Kidney epithelial cell (primary cell): ENCODE results near the gene VMP1. TPM values are rescaled to one million over a fixed set of nuclear protein-coding genes. Genes with fewer than 3 reads are reported as not detected.
"Not testable (repeated sequence)": the region's sequence is repeated elsewhere in the genome, so short reads cannot be mapped to it uniquely, and the experiment has no call there.

Experiments used
- DNase-seq: peaks from one replicate; pipeline ENCODE4 v3.0.0-alpha.2; 2010; ENCODE audit warnings: low read depth
- H3K27me3 ChIP-seq: 2 replicates; pipeline ENCODE4 v1.6.0; 2011; ENCODE audit warnings: low read length; ENCODE audit not compliant: control insufficient read depth, insufficient read depth
- H3K36me3 ChIP-seq: 2 replicates; pipeline ENCODE4 v1.5.1; 2011; ENCODE audit warnings: low read length; ENCODE audit not compliant: control insufficient read depth, insufficient read depth
- H3K4me3 ChIP-seq: 2 replicates; pipeline ENCODE4 v1.5.1; 2011; ENCODE audit warnings: low read depth, mild to moderate bottlenecking, control low read depth, low read length
- CTCF ChIP-seq: IDR thresholded peaks from 2 replicates; pipeline ENCODE4 v1.5.1; 2011; ENCODE audit warnings: mild to moderate bottlenecking, moderate library complexity, low read length, control low read depth, inconsistent platforms; ENCODE audit not compliant: insufficient read depth, poor library complexity, severe bottlenecking
- total RNA-seq: library from RNA; depleted of rRNA; stranded (reverse); fragments of >200 nt; gene quantifications from 2 replicates; pipeline ENCODE4 v1.2.3, GENCODE V29; 2015

Gene VMP1
- total RNA-seq, 1 donor from 2014 or later: 224 TPM

- Histone ChIP-seq H3K4me3 (no peak overlapping the region), H3K36me3 (no peaks in the 10 kb centered on the region), H3K27me3 (no peaks in the 10 kb centered on the region)
- TF ChIP-seq CTCF: no peak
- no peak for DNase-seq
Observed at GRCh38 chr17:59776577-59776976, 69.1 kb downstream of the VMP1 start.

GRCh38 chr17:59777033-59777432 is 69.6 kb downstream of the VMP1 start:
- Histone ChIP-seq H3K4me3 (no peak overlapping the region), H3K36me3 (no peaks in the 10 kb centered on the region), H3K27me3 (no peaks in the 10 kb centered on the region)
- DNase-seq: no peak
- no peak for TF ChIP-seq CTCF

- TF ChIP-seq CTCF: no peak
- H3K36me3 ChIP-seq: no peaks in the 10 kb centered on the region
- H3K4me3 ChIP-seq: no peak overlapping the region
- no peak for DNase-seq
- no peaks in the 10 kb centered on the region for H3K27me3 ChIP-seq
Observed at GRCh38 chr17:59778996-59779395, 71.5 kb downstream of the VMP1 start.

GRCh38 chr17:59779521-59779920 is 72.1 kb downstream of the VMP1 start:
- no peak for TF ChIP-seq CTCF
- Histone ChIP-seq H3K27me3 (no peaks in the 10 kb centered on the region), H3K4me3 (no peak overlapping the region), H3K36me3 (no peaks in the 10 kb centered on the region)
- no peak for DNase-seq

- H3K27me3 ChIP-seq, H3K4me3 ChIP-seq, H3K36me3 ChIP-seq, DNase-seq: not testable (repeated sequence)
Observed at GRCh38 chr17:59780548-59780947, 73.1 kb downstream of the VMP1 start.

GRCh38 chr17:59783221-59784047 is 76.0 kb downstream of the VMP1 start:
- Histone ChIP-seq H3K27me3 (no peaks in the 10 kb centered on the region), H3K4me3 (no peak overlapping the region), H3K36me3 (no peaks in the 10 kb centered on the region)
- no peak for TF ChIP-seq CTCF
- no peak for DNase-seq
